ENCODE data around the gene AFF1. TPM values are rescaled to one million over a fixed set of nuclear protein-coding genes. Genes with fewer than 3 reads are reported as not detected.

Gene AFF1
- total RNA-seq, 1 donor from 2014 or later = 60.5 TPM

DNA sequence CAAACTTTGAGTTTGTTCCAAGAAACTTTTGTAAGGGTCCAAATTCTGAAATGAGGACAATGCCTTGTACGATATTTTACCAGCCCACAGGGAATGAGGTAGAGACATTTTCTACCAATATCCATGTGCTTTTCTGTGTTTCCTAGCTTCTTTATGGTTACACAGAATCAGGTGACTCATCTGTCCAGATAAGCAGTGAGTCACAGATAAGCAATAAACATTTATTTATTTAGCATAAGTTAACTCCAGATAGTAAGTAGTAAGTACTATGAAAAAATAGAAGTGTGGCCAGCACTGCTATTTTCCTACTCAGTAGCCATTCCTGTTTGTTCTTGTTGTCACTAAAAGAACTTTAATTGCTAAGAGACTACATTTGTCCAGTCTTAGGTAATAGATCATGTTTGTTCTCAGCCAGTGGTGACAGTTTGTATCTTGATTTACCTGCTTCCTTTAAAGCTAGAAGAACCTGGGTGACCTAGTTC is 7.4 kb downstream of the AFF1 start:
- no peak for ATAC-seq (ENCODE audit: poor library complexity)
- intact Hi-C loops (cut with DNase I) = no loop called here

GRCh38 chr4:86944964-86945781 is 10.4 kb downstream of the AFF1 start:
- DNase-seq (no peak), ATAC-seq (ENCODE audit: poor library complexity) (peak; percentile 47)
- intact Hi-C loops (cut with DNase I) = no loop called here

More for the DNA sequence above, 7.4 kb downstream of the AFF1 start:
- DNase-seq = no peak

DNA sequence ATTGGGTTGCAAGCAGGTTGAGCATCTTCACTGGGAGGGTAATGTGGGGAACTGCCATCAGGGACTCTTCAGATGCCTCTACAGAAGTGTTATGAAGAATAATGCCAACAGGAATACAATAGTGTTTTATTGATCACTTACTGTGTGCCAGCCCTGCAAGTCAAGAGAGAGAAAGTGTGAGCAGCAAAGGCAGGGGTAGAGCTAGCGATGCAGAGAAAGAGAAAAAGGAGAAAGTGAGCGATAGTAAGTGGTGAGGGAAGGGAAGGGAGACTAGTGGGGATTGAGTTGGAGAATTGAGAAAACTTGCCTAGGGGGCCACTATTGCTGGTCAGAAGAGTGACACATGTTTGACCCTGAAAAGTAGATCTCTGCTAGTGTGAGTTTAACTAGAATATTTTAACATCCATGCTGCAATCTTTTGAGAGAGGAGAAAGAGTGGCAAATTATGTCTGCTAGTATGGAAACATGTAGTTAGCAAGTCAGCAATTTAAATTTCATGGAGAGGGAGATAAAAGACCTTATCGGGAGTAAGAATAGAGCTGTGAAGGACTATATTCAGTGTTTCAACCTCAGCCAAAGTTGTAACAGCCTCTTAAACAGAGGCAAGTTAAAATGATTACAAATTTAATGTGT is 12.2 kb downstream of the AFF1 start:
- DNase-seq (no peak), ATAC-seq (ENCODE audit: poor library complexity) (no peak)
- intact Hi-C loops (cut with DNase I) = no loop called here

DNA sequence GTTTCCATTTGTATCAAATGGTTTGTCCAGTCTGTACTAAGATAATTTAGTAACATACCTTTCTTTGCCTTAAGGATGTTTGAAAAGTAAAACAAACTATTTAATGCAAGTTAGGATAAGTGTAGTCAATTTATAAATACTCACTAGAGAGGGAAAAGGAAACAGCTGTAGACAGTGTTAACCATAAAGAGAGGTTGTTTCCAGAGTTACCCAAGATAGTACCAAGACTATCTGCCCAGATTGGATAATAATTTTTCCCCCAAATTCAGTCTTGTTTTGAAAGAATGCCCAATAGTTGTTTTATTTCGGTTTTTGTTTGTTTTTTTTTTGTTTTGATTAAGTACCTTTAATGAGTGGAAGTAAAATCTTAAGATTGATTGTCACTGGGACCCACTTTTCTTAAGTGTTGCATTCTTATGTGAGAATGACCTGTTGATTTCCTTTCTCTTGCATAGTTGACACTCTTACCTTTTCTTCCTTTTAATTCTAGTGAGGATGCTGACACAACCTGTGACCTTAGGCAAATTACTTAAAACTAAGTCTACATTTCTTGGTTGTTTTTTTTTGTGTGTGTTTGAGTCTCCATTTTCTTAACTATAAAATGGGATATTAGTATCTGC is 12.8 kb downstream of the AFF1 start:
- intact Hi-C loops (cut with DNase I) = no loop called here
- DNase-seq (no peak), ATAC-seq (ENCODE audit: poor library complexity) (no peak)

GRCh38 chr4:86948276-86948675 is 13.5 kb downstream of the AFF1 start:
- ATAC-seq (ENCODE audit: poor library complexity) (no peak), DNase-seq (no peak)
- intact Hi-C loops (cut with DNase I) = no loop called here

DNA sequence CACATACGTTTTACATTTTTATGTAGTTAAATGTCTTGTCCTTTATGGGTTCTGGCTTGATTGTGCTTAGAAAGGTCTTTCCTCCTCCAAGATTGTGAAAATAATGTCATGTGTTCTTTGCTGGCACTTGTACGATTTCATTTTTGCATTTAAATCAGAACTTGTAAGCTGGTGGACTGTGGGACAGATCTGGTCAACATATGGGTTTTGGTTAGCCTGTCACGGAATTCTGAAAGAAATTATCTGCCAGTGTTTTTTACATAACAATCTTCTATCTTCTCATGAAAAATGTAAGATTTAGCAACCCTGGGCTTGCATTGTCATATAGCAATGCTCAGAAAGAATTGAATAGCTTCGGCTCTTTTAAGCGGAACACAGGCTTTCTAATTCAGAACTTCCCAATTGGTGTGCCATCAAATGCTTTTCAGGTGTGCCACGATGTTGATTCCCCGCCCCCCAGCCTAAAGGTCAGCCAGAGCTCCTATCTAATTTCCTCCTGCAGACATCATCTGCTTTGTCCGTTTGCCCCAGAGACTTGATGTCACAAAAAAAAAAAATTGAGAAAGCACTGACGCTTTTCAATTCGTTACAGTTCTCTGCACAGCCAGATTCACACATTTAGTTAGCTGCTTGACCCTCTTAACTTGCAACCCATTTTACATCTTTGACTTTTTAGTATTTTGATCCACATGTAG is 16.2 kb downstream of the AFF1 start:
- DNase-seq (no peak), ATAC-seq (ENCODE audit: poor library complexity) (no peak)
- intact Hi-C loops (cut with DNase I) = no loop called here

GRCh38 chr4:86955888-86956451 is 21.2 kb downstream of the AFF1 start:
- intact Hi-C loops (cut with DNase I) = no loop called here
- no peak for ATAC-seq (ENCODE audit: poor library complexity)
- no peak for DNase-seq

DNA sequence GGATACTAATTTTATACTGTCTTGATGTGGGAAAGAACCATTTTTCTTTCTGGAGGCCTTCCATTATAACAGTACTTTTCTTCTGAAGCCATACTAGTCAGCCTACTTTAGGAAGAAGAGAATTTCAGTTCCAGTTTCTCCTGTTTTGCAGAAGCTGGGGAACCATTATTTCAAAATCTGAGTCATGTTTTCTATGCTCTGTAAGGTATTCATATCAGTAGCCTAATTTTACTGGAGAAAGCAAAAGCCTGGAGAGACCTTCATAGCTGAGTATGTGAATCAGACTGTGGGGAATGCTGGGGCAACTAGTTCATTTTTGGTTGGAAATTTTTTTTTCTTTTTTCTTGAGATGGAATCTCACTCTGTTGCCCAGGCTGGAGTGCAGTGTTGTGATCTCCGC is 22.4 kb downstream of the AFF1 start:
- no peak for DNase-seq
- intact Hi-C loops (cut with DNase I) = no loop called here
- no peak for ATAC-seq (ENCODE audit: poor library complexity)

GRCh38 chr4:86959588-86960500 is 25.0 kb downstream of the AFF1 start:
- DNase-seq (no peak), ATAC-seq (ENCODE audit: poor library complexity) (no peak)
- intact Hi-C loops (cut with DNase I) = no loop called here

GRCh38 chr4:86960557-86960961 is 25.7 kb downstream of the AFF1 start:
- ATAC-seq (ENCODE audit: poor library complexity) (peak; percentile 83), DNase-seq (no peak)
- intact Hi-C loops (cut with DNase I) = no loop called here

DNA sequence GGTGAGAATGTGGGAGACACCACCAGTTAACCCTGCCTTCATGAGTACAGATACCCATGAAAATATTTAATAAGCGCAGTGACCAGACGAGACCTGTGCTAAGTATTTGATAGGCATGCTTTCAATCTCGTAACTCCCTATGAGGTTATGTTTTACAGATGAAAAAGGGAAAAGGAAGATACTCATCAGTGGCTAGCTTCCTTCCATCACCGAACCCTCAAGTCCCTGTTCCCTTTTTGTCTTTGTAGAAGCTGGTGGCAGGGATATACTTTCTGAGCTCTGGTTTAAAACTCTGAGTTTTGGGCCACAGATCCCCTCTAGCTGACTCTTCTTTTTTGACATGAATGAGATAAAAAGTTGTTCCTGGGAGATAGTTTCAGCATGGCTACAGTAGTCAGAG is 26.3 kb downstream of the AFF1 start:
- intact Hi-C loops (cut with DNase I) = no loop called here
- DNase-seq = no peak
- peak; percentile 24 for ATAC-seq (ENCODE audit: poor library complexity)

DNA sequence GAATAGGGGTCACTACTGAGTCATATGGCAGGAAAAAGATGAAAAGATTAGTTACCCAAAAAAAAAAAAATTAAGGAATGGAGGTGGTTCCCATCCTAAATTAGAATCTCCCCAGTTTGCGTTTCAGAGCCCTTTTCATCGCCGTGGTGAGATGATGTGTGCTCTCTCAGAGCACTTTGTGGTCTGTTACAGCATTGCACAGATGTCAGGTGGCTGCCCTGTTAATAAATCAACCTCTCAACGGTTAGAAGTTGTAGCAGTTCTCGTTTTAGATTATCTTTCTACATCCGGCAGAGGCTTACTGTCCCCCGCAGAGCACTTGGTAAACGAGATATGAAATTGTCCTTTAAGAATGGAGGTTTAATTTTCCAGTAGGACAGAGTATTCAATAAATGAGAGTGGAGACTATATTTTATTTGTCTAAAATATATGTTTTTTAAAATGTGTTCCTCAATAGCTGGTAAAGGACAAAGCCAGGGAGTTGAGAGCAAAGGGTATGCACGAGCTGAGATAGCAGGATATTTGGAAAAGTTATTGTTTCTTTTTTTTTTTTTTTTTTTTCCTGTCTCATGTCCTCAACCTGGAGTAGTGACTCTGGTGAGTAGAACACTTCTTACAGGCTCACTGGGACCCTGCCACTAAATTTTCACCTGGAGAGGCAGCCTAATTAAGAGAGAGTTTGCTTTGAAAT is 26.9 kb downstream of the AFF1 start:
- DNase-seq (no peak), ATAC-seq (ENCODE audit: poor library complexity) (peak; percentile 72)
- intact Hi-C loops (cut with DNase I) = no loop called here

- intact Hi-C loops (cut with DNase I) = no loop called here
- no peak for DNase-seq
- no peak for ATAC-seq (ENCODE audit: poor library complexity)
Observed at GRCh38 chr4:86963697-86964096, 28.9 kb downstream of the AFF1 start.

DNA sequence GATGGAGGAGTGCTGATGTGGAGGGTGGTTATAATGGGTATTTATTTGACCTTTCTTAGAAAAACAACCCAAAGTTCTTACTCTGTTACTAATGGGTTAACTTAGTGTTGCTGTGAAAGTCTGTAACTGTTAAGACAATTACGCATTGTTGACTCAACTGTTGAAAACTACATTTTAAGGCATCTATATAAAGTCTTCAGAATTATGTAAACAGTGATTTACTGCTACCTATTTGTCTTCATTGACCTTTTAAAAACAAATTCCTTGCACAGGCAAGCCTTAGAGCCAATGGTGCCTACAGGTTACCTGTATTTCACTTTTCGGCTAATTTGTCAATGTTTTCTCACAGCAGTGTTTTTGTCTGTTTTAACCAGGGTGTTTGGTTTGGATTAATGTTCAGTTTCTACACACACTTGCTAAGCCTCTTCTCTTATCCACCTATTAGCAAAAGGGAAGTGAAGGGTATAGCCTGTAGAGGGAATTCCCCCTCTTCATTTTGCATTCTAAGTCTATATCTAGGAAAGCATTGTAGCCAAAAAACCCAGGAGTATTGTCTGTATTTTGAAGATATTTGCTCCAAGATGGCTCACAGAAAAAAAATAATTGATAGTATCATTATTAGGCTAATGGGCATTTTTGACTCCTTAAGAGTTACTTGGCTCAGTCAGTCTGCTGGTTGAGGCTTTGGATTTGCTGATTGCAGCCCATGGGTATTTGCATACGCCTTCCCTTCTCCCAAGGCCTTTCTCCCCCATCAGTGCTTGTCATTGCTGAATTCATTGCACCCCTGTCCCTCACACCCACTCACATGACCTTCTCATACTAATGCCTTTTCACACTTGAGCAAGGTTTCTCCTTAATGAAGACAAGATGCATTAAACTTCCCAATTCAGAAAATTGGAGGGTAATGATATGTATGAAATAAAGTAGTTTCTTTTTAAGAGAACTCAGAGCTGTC is 30.5 kb downstream of the AFF1 start:
- intact Hi-C loops (cut with DNase I) = no loop called here

DNA sequence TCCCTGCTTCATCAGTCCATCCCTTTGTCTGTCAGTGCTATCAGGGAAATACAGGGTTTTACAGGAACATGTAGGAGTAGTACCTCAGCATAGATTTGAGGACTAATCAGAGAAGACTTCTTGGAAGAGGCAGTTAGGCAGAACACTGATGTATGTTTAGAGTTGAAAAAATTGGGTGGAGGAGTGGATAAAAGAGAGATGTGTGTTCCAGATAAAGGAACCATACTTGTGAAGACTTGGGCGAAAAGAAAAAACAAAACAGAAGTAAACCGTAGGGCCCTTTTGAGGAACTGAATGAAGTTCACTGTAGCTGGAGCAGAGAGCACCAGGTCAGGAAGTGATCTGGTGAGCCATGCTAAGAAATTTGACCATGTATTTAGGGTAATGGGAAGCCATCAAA is 32.3 kb downstream of the AFF1 start:
- intact Hi-C loops (cut with DNase I) = no loop called here
- DNase-seq (no peak), ATAC-seq (ENCODE audit: poor library complexity) (no peak)

More for the DNA sequence above, 30.5 kb downstream of the AFF1 start:
- no peak for ATAC-seq (ENCODE audit: poor library complexity)
- no peak for DNase-seq

- intact Hi-C loops (cut with DNase I) = no loop called here
- no peak for ATAC-seq (ENCODE audit: poor library complexity)
- no peak for DNase-seq
Observed at GRCh38 chr4:86967798-86968197, 33.0 kb downstream of the AFF1 start.

Measured in Right ventricle myocardium superior (tissue), 1 donor.